OCI-LY7 (cell line): ENCODE results near the gene ZNF691. TPM values are rescaled to one million over a fixed set of nuclear protein-coding genes. Genes with fewer than 3 reads are reported as not detected.
"Not testable (repeated sequence)": the region's sequence is repeated elsewhere in the genome, so short reads cannot be mapped to it uniquely, and the experiment has no call there.

Source experiments
- BruUV-seq: library from RNA; stranded (reverse); fragments of 400-500 nt; replicated peaks from 2 replicates; lab custom pipeline; 2021; lab: Mats Ljungman, UMichigan
- CTCF ChIA-PET: fragments of 300-600 bp; sonication (Branson Sonifier 250); formaldehyde crosslinking; loops from one replicate; lab custom pipeline; 2022; ENCODE audit warnings: antibody characterized with exemption; ENCODE audit not compliant: unreplicated experiment; lab: Charles Lee
- POLR2A ChIA-PET: fragments of 300-600 bp; sonication (Branson Sonifier 250); formaldehyde crosslinking; loops from one replicate; lab custom pipeline; 2022; ENCODE audit warnings: antibody characterized with exemption; lab: Charles Lee
- DNase-seq: peaks from one replicate; pipeline ENCODE4 v3.0.0-alpha.2; 2015; ENCODE audit warnings: low spot score
- H2AFZ ChIP-seq: fragments of 200-600 bp; sonication (generic), shearing (Covaris generic); 2 replicates; pipeline ENCODE4 v1.6.1; 2014; ENCODE audit warnings: mild to moderate bottlenecking, antibody characterized with exemption, low read length, moderate library complexity
- H3K27ac ChIP-seq: fragments of 200-600 bp; sonication (generic); 2 replicates; pipeline ENCODE4 v1.5.1; 2014; ENCODE audit warnings: mixed run types, low read depth, mild to moderate bottlenecking, moderate library complexity, low read length, inconsistent platforms; ENCODE audit not compliant: poor library complexity, severe bottlenecking
- H3K36me3 ChIP-seq: fragments of 200-600 bp; sonication (generic); 2 replicates; pipeline ENCODE4 v1.6.1; 2014; ENCODE audit warnings: mild to moderate bottlenecking, antibody characterized with exemption, low read length, moderate library complexity, mixed read lengths; ENCODE audit not compliant: insufficient read depth
- H3K4me1 ChIP-seq: fragments of 200-600 bp; sonication (generic); 2 replicates; pipeline ENCODE4 v1.5.1; 2014; ENCODE audit warnings: mild to moderate bottlenecking, low read length; ENCODE audit not compliant: insufficient read depth, poor library complexity, severe bottlenecking
- H3K4me2 ChIP-seq: fragments of 200-600 bp; sonication (generic); 2 replicates; pipeline ENCODE4 v1.6.1; 2014; ENCODE audit warnings: mild to moderate bottlenecking, low read length
- H3K4me3 ChIP-seq: fragments of 200-600 bp; sonication (generic); 2 replicates; pipeline ENCODE4 v1.5.1; 2014; ENCODE audit warnings: mild to moderate bottlenecking, low read depth, low read length; ENCODE audit not compliant: poor library complexity, severe bottlenecking
- H3K79me2 ChIP-seq: fragments of 200-600 bp; sonication (generic); 2 replicates; pipeline ENCODE4 v1.6.1; 2016; ENCODE audit warnings: low read depth, mild to moderate bottlenecking, low read length, moderate library complexity, mixed read lengths; ENCODE audit not compliant: insufficient read depth
- H3K9me2 ChIP-seq: fragments of 200-600 bp; sonication (generic); 2 replicates; pipeline ENCODE4 v1.6.1; 2016; ENCODE audit warnings: mild to moderate bottlenecking, low read length, mixed read lengths; ENCODE audit not compliant: insufficient read depth
- H3K9me3 ChIP-seq: fragments of 200-600 bp; sonication (generic); 2 replicates; pipeline ENCODE4 v1.6.1; 2014; ENCODE audit warnings: mild to moderate bottlenecking, mixed run types, low read length, mixed read lengths
- H4K20me1 ChIP-seq: fragments of 200-600 bp; sonication (generic); 2 replicates; pipeline ENCODE4 v1.6.1; 2014; ENCODE audit warnings: mild to moderate bottlenecking, antibody characterized with exemption, low read length, moderate library complexity, mixed read lengths; ENCODE audit not compliant: insufficient read depth
- EZH2phosphoT487 ChIP-seq: fragments of 200-600 bp; sonication (generic); IDR thresholded peaks from 2 replicates; pipeline ENCODE4 v1.6.1; 2018; ENCODE audit warnings: low read depth, borderline replicate concordance, mild to moderate bottlenecking, mixed run types, antibody characterized with exemption, low read length, moderate library complexity, mixed read lengths
- intact Hi-C: fragments of 100-400 bp; cut with micrococcal nuclease; formaldehyde crosslinking; loops from one replicate; pipeline ENCODE4 v1.10.0; 2022; ENCODE audit not compliant: unreplicated experiment
- total RNA-seq, 2 experiments: library from RNA; depleted of rRNA in 1 of 2; stranded (reverse); fragments of >200 nt in 1 of 2; shearing (Covaris generic) in 1 of 2; gene quantifications; 2 replicates each; pipeline ENCODE4 v1.2.3, GENCODE V29; 2014 to 2022
- TF ChIP-seq, protein P1 (sequence below): fragments of 200-600 bp; sonication (generic); conservative IDR thresholded peaks from 2 replicates; pipeline ENCODE4 v1.5.1; 2014; ENCODE audit warnings: mild to moderate bottlenecking, antibody characterized with exemption, low read length, moderate library complexity, mixed read lengths

Gene ZNF691
- total RNA-seq, 2 experiments from 2014 or later, result 17.8 to 21.1 TPM

DNA sequence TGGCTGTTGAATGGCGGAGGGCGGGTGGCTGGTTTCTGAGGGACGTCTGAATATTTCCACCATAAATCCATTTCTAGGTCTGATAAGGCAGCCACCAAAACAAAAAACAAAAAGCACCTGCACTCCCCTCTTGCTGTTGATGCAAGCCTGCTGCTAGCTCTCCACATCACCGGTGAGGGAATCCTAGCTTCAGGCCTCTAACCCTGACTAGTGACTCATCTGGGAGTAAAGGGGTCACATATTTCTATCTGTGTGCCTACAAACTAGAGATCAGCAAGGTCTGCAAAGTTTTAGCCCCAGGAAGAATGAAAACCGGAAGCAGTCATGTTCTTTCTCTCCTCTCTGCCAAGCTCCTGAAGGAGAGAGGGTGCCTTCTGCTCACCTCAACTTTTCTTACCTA, 39.8 kb upstream of the ZNF691 start:
- TF ChIP-seq, protein P1, sequence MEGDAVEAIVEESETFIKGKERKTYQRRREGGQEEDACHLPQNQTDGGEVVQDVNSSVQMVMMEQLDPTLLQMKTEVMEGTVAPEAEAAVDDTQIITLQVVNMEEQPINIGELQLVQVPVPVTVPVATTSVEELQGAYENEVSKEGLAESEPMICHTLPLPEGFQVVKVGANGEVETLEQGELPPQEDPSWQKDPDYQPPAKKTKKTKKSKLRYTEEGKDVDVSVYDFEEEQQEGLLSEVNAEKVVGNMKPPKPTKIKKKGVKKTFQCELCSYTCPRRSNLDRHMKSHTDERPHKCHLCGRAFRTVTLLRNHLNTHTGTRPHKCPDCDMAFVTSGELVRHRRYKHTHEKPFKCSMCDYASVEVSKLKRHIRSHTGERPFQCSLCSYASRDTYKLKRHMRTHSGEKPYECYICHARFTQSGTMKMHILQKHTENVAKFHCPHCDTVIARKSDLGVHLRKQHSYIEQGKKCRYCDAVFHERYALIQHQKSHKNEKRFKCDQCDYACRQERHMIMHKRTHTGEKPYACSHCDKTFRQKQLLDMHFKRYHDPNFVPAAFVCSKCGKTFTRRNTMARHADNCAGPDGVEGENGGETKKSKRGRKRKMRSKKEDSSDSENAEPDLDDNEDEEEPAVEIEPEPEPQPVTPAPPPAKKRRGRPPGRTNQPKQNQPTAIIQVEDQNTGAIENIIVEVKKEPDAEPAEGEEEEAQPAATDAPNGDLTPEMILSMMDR, result no peak
- TF ChIP-seq EZH2phosphoT487, result no peak
- ChIA-PET CTCF (no interaction called here), POLR2A (interaction anchor here (0.7 to 3.6 kb wide), 4 partner anchors 8 to 40 kb away, joined by 5 to 18 read pairs (median 10); partner anchors contain the start of genes ERMAP, SVBP and ZNF691)
- no peak overlapping the region for H3K4me2 ChIP-seq
- no peak overlapping the region for H3K4me3 ChIP-seq
- peaks cover 5% of the 10 kb centered on the region for H3K36me3 ChIP-seq
- H2AFZ ChIP-seq, result no peak overlapping the region
- H3K4me1 ChIP-seq, result no peaks in the 10 kb centered on the region
- H4K20me1 ChIP-seq, result no peaks in the 10 kb centered on the region
- no peaks in the 10 kb centered on the region for H3K79me2 ChIP-seq
- BruUV-seq, result no TSS peak
- no peak for DNase-seq
- no peaks in the 10 kb centered on the region for H3K9me2 ChIP-seq
- no peak overlapping the region for H3K27ac ChIP-seq
- H3K9me3 ChIP-seq, result no peaks in the 10 kb centered on the region
- intact Hi-C loops, result no loop called here

DNA sequence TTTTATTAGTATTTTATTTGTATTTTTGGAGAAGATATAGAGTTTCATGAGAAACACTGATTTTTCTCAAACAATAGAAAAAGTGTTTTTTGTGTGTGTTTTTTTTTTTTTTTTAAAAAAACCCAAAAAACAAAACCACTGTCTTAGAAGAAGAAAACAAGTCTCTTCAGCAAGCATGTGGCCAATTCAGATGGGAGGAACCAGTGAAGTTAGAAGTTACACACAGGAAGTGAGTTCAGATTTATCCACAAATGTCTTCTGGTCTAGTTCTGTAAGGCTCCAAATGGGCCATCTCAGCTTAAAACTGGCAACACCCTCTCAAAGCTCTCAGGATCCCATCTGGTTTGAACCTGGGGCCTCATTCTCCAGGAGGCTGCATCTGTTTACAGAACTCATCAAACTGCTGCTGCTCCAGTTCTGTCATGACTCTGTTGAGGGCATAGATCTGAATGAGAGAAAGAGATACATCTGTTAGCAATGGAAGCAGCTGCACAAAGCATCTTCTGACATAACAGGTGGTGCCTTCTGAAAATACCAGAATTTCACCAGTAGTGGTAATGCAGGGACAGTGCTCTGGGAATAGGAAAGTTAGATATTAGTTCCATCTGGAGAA, 39.3 kb upstream of the ZNF691 start:
- Histone ChIP-seq H3K79me2 (no peaks in the 10 kb centered on the region), H4K20me1 (no peaks in the 10 kb centered on the region), H3K4me1 (no peaks in the 10 kb centered on the region), H3K4me2 (no peak overlapping the region), H3K27ac (no peak overlapping the region), H3K36me3 (peaks cover 5% of the 10 kb centered on the region), H2AFZ (no peak overlapping the region), H3K4me3 (no peak overlapping the region), H3K9me3 (no peaks in the 10 kb centered on the region), H3K9me2 (no peaks in the 10 kb centered on the region)
- no TSS peak for BruUV-seq
- CTCF ChIA-PET, result no interaction called here
- TF ChIP-seq, protein P1, result no peak
- no peak for TF ChIP-seq EZH2phosphoT487
- intact Hi-C loops, result no loop called here
- DNase-seq, result no peak
- POLR2A ChIA-PET, result interaction anchor here (0.7 to 3.6 kb wide), 5 partner anchors 9 to 39 kb away, joined by 3 to 18 read pairs (median 9); partner anchors contain the start of genes ERMAP, SVBP and ZNF691

DNA sequence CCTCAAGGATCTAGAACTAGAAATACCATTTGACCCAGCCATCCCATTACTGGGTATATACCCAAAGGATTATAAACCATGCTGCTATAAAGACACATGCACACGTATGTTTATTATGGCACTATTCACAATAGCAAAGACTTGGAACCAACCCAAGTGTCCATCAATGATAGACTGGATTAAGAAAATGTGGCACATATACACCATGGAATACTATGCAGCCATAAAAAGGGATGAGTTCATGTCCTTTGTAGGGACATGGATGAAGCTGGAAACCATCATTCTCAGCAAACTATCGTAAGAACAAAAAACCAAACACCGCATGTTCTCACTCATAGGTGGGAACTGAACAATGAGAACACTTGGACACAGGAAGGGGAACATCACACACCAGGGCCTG, 31.6 kb upstream of the ZNF691 start:
- H3K4me3 ChIP-seq, H2AFZ ChIP-seq, H3K27ac ChIP-seq, H3K36me3 ChIP-seq, H3K79me2 ChIP-seq, DNase-seq, H4K20me1 ChIP-seq, H3K4me2 ChIP-seq, H3K9me3 ChIP-seq, CTCF ChIA-PET, H3K9me2 ChIP-seq, BruUV-seq, intact Hi-C loops: not testable (repeated sequence)
- POLR2A ChIA-PET, result interaction anchor here (2.0 kb wide), 1 partner anchor 48 kb away, joined by 11 read pairs; the partner anchor contains the start of genes C1orf50 and P3H1
- peaks cover 21% of the 10 kb centered on the region for H3K4me1 ChIP-seq
